Stimulated activated CD4-positive, alpha-beta T cell treated with anti-CD3 and anti-CD28 coated beads, Interleukin-4, amount 100 ng/mL, for 1 hour (primary cell): ENCODE measurements around the gene MYO1D.

Source experiments
- DNase-seq: peaks from one replicate; pipeline ENCODE4 v3.0.0-alpha.2; 2020

Gene MYO1D

DNA sequence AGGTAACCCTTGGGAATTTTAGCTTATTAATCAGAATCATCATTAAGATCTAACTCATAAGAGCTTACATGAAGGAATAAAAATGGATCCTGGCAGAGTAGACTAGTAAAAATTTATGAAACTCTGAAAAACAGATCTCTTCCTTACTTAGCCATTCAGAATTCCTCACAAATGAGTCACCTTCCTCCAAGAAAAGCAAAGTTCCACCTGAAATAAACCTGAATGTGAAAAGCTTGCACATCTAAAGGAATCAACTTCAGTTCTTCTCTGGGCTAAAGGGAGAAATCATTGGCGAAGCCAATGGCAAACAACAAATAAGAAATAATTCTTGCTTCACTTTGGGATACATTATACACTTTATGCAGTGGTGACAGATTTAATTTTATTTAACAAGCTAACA, 22.7 kb downstream of the MYO1D start:
- DNase-seq = no peak

DNA sequence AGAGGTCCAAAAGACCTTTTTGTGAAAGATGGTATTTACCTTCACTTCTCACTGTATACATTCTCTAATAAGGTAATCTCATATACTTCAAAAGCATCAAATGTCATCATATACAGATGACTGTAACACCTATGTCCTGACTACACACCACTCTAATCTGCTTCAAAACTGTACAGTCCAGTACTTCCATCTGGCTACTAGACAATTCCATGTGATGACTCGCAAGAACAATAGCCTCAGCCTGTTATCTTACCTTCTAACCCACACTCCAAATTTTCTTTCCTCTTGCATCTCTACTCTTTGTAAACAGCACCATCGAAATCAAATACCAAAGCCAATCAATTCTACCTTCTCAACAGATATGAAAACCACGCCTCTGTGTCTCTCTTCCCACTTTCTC, 24.1 kb downstream of the MYO1D start:
- no peak for DNase-seq

DNA sequence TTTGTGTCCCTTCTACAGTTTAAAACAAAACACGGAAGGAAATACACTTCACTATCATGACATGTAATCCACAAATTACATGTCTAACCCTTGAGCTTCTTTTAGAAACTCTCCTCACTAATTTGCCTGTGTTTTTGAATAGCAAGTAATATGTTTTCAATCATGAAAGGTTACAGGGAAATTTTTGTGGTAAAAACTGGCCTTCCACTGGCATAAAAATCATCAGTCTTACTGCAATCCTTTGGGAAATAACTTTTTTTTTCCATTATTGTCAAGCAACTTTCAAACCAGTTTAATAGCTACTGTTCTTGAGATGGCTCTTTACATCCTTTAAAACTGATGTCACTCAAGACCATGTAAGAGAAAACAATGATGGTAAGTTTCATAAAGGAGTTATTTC, 27.0 kb downstream of the MYO1D start:
- no peak for DNase-seq

DNA sequence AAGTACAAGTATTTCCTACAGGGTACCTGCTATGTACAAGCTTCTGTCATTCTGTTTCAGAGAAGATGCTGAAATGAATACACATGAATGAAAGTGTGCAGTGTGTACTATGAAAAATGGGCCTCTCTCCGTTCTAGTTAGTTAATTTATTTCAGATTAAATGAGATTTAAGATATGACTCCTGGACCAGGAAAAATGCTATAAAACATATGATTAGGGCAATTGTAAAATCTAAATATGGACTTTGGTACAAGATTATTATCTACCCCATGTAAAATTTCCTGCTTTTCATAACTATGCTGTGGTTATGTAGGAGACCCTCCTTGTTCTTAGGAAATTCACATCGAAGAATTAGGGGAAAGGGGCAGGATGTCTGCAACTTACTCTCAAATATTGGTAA, 28.9 kb downstream of the MYO1D start:
- no peak for DNase-seq

DNA sequence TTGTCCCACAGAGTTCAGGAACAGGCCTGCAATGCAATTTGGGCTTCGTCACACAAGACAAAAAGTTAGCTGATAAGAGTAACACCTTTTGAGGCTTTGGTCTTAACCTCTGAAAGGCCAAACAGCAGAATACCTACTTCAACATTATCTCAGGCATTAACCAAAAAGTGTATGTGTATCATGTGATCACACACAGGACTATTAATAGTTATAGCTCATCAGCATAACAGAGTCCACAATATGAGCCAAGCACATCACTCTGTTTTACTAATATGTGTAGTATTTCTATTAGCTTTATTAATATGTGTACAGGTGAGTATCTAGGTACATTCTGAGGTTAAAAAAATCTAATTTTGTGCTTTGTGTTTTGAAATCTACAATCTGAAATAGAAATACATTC, 30.8 kb downstream of the MYO1D start:
- no peak for DNase-seq

DNA sequence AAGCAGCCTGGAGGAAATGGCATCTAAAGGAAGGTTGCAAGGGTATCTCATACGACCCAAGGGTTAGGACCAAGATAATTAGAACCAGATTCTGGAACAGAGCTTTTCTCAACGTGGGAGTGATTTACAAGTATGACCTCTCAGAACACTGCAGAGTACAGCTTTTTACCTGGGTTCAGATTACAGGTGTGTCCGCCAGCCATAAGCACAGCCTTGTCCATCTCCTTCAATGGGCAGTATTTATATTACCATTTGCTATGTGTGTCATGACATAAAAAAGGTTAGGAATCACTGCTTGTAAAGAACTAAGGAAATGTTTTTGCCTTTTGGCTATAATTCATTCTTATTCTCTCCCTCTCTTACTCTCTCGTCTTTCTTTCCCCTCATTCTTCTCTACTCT, 36.7 kb downstream of the MYO1D start:
- no peak for DNase-seq

DNA sequence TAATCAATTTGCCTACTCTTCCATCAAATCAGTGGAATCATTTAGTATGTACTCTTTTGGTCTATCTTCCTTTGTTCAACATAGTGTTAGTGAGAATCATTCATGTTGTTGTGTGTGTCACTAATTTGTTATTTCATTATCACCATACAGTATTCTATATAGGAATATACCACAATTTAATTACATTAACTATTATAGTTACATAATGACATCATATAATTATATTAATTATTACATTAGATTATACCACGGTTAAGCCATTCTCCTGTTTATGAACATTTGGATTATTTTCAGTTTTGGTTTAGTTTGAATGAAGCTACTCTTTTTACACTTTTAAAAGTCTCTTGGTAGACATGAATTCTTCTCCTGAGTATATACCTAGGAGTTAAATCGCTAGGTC, 40.4 kb downstream of the MYO1D start:
- no peak for DNase-seq

DNA sequence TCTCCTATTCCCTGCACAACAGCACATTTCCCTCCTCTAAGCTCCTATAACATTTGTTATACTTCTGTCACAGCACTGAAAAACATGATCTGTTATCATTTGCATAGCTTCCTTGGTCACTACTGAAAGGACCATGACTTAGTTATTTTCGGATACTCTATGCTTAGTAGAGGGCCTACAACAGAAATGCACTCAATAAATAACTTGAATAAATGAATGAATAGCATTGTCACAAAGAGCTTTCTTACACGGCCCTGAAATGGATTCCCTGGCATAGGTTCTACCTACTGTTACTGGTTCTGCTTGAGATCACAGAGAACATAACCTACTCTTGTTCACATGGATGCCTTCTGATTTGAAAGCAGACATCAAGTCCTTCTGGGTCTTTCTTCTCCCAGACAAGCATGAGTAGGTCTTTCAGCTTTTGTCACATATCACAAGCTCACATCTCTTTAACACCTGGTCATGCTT, 41.6 kb downstream of the MYO1D start:
- no peak for DNase-seq

DNA sequence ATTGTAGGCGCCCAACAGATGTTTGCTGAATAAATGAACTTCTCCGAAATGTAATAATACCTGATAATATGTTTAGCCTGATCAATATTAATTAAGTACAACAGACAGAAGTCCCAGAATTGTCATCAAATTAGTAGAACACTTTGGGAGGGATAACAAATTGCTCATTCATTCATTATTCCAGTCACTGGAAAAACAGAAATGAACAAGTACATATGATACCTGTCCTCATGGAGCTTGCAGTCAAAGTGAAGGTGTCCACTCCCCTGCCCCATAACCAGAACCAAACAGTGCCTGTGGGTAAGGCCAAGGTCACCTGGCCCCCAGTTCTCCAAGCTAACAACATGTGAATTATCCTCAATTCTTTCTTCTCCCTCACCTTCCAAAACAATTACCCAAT, 42.8 kb downstream of the MYO1D start:
- DNase-seq = no peak

DNA sequence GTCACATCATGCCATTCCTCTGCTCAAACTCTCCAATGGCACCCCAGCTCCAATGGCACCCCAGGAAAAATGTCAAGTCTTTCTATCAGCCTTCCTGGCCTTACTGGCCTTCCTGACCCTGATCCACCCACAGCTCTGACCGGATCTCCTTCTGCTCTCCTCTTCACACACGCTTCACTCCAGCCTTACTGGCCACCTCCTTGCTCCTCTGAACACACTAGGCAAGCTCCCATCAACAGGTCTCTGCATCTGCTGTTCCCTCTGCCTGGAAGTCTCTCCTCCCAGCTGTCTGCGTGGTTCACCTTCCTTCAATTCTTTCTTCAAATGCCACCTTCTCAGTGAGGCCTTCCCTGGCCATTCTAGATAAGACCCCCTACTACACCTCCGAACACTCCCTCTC, 43.4 kb downstream of the MYO1D start:
- DNase-seq = no peak

DNA sequence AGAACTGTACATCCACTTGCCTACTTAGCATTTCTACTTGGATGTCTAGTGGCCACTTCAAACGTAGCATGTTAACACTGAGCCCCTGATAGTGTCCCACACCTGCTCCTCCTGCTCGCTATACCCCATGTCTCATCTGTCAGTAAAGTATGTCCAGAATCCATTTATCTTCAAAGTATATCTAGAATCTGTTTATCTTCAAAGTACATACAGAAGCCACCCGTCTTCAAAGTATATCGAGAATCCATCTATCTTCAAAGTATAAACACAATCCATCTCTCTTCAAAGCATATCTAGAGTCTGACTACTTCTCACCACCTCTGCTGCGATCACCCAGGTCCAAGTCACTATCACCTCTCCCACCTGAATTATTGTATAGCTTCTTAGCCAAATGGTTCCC, 43.8 kb downstream of the MYO1D start:
- no peak for DNase-seq

DNA sequence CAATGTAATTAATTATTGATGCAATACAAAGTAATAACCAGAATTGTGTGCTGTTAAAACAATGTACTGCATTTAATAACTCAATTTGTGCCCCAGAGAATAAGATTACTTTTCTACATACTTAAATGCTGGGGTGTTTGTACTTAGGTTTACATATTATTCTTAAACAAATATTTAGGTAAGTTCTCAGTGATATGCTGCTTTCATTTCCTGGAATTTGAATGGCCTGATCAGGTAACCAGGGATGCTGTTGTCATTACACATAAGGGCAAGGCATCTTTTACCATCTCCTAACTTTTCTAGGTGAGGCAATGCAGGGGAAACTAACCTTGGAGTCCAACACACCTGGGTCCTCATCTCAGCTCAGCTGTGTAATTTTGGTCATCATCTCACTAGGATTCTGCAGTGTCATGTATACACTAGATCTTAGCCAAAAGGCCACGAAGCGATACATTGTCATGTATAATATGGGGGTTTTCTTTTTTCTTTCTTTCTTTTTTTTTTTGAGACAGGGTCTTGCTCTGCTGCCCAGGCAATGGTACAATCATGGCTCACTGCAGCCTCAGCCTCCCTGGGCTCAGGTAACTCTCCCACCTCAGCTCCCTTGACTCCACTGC, 45.2 kb downstream of the MYO1D start:
- DNase-seq = no peak

DNA sequence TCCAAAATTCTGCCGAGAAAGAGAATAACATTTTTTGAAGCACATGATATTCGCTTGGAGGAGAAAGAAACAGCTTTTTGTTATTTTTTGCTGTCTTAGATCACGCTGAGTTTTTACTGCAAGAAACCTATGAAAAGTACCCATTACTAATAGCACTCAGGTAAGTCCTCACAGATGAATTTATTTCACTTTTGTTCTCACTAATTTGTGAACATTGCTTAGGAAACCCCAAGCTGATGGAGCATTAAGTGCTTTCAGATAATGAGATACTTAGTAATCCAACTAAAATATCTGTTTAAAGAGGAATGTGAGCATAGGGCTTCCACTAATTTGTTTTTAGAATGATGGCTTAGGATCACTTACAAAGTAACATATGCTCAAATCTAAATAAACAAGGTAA, 45.7 kb downstream of the MYO1D start:
- no peak for DNase-seq

DNA sequence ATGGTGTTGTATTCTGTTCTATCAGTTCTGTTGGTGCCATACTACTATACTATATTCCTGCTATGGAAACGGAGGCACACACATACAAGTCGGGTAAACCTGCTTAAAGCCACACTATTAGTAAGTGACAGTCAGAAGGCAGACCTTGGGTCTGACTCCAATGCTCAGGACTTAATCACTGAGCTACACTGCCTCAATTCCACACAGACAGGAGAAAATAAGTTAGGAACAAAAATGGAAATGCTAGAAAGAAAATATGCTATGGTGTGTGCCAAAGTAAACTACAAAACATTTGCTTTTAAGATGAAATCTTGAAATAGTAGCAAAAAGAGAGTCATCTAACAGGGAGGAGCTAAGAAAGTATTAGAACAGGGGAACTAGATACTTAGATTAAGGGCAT, 48.1 kb downstream of the MYO1D start:
- DNase-seq = no peak

DNA sequence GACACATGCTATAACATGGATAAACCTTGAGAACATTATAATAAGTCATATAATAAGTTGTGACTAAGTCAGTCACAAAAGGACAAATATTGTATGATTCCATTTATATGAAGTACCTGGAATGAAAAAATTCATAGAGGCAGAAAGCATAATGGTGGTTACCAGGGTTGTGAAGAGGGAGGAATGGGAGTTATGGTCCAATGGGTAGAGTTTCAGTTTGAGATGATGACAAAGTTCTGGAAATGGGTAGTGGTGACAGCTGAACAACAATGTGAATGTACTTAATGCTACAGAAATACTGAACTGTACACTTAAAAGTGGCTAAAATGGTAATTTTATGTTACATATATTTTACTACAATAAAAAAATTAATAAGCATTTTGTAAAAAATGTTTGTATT, 49.7 kb downstream of the MYO1D start:
- DNase-seq = no peak

DNA sequence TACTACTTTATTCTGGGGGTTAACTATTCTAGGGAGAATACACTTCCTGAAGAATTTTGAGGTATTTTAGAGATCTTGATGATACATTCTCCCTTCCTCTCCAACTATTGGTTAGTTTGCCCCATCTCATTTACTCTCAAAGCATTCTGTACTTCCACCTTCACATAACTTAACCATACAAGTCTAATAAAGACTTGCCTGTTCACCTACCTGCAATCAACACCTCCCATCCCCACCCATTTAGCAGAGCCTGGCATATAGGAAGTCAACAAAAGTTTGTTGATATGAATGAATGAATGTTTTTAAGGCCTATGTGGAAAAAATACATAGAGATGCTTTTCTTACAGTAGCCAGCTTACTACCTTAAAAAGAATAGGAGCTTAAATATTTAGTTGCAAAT, 50.8 kb downstream of the MYO1D start:
- DNase-seq = no peak

DNA sequence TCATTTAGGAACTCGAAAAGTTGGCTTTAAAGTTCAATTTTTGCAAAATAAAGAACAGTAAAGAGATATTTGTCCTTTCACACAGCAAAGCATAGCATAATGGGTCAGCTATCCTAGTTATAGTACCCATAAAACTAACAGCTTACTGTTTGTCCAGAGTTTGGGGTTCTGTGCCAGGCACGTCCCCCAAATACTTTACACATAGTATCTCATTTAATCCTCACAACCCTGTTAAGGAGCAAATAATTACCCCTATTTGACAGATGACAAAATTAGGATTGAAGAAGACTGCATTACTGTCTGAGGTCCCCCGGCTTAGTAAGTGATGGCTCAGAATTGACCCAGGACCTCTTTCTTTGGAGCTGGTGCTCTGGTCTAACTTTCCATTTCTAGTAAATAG, 52.6 kb downstream of the MYO1D start:
- DNase-seq = no peak

DNA sequence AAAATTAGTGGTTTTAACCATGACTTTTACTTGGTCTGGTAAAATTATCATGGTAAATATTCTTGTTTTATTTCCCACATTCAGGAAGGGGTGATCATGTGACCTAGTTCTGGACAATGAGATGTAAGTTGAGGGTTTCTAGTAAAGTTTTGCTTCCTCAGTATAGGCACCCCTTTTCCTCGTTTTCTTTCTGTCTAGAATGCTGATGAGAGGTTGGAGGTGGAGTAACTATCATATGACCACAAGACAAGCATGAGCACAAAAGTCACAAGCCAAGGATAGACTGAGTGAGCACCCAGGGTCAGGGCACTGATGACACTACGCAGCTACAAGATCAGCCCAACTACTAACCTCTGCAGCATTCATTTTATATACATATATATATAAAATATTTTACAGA, 53.9 kb downstream of the MYO1D start:
- DNase-seq = no peak

DNA sequence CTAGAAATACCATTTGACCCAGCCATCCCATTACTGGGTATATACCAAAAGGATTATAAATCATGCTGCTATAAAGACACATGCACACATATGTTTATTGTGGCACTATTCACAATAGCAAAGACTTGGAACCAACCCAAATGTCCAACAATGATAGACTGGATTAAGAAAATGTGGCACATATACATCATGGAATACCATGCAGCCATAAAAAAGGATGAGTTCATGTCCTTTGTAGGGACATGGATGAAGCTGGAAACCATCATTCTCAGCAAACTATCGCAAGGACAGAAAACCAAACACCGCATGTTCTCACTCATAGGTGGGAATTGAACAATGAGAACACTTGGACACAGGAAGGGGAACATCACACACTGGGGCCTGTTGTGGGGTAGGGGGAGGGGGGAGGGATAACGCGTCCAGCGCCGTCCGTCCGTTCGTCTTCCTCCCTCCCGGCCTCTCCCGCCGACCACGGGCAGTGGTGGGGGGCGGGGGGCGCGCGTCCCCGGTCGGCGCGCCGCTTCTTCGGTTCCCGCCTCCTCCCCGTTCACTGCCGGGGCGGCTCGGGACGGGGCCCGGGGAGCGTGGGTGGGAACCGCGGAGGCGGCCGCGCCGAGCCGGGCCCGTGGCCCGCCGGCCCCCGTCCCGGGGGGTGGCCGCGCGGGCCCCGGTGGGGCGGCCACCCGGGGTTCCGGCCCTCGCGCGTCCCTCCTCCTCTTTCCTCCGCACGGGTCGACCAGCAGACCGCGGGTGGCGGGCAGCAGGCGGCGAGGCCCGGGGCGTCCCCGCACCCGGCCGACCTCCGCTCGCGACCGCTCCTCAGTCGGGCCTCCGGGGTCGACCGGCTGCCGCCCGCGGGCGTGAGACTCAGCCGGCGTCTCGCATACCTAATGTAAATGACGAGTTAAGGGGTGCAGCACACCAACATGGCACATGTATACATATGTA, 54.7 kb downstream of the MYO1D start:
- peak; percentile 4 for DNase-seq

DNA sequence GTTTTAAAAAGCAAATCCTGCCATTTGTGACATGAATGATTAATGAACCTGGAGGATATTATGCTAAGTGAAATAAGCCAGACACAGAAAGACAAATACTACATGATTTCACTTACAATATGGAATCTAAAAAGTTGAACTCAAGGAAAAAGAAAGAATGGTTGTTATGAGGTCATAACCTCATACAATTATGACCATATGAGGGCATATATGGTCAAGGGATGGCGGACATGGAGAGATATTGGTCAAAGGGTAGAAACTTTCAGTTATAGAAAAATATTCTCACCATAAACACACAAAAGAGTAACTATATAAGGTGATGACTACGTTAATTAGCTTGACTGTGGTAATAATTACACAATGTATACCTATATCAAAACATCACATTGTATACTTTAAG, 56.5 kb downstream of the MYO1D start:
- DNase-seq = no peak

DNA sequence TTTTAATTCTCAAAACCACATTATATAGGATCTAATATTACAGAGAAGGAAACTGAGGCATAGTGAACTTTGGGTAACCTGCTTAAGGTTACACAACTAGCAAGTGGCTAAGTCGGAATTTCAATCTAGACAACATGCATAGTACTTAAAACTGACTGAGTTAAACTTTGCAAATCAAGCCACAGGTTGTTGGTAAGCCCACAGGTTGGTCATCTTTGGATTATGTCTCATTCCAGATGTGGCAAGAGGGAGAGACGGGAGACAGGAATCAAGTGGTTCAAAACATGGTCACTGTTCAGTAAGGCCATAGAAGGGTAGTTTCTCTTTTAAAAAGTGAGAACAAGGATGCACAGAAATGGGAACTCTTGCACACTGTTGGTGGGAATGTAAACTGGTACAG, 57.1 kb downstream of the MYO1D start:
- DNase-seq = no peak

DNA sequence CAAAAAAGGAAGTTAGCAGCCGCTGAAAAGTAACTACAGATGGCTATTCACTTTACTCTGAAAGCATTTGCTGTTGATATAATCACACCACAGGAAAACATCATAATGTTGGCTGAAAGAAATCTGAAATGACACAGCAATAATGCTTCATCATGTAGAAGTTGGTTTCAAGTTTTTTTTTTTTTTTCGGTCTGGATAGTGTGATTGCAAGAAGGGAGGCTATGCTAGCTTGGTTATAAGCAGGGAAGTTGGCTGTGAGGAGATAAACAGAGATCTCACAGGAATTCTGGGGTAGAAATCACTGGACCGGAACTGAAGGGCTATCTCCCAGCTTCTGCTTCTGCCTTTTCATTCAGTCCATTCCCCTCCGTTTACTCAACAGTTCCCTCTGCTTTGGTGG, 57.9 kb downstream of the MYO1D start:
- no peak for DNase-seq

DNA sequence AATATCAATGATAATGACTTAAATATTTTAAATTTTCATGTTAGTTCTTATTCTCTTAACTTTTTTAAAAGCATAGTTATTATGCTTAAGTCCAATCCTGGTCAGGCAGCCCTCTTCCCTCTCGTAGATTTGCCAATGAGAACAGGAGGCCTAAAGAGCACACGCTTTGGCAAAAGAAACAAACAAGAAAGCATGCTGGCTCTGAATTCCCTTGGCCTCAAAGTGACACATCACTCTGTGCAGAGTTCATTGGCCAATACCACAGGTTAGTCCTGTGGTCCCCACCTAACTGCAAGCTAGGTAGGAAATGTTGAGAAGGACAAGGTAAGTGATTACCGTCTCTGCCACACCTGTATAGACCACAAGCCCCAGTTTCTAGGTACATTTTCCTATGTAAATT, 61.5 kb downstream of the MYO1D start:
- DNase-seq = no peak

DNA sequence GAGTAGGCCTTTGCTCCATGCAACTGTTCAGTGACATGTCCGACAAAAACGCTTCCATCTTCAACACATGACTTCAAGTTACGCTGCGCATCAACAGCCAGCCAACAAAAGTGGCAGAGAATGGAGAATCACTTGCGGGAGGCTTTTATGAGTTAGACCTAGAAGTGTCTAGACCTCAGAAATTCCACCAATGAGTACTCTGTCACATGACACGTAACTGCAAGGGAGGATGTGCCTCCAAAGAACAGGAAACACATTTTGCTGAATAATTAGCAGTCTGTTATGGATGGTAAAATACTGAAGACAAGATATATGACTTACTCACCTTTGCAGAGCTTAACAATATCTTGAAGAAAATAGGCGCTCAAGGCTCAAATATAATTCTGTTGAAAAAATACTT, 62.1 kb downstream of the MYO1D start:
- DNase-seq = no peak

DNA sequence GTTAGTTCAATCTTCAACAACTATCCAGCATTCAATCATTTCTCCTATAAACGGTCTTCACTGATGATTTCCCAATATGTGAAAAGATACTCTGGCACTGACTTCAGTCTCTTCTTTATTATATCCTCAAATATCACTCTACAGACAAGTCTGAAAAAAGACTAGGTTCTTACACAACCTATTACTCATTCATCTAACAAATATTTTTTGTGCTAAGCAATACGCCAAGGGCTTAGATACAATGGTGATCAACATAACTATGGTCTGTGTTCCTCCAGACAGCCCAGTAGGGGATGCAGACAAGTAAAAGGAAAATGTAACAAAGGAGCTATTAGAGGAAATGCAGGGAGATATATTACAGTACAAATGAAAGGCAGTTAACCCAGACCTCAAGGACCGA, 63.9 kb downstream of the MYO1D start:
- DNase-seq = no peak
